Activated CD4-positive, alpha-beta T cell treated with anti-CD3 and anti-CD28 coated beads, Interleukin-2, amount 10 ng/mL, durations not matched to agents 24 days and 14 days (primary cell): ENCODE data around the gene ANKRD1. TPM values are rescaled to one million over a fixed set of nuclear protein-coding genes. Genes with fewer than 3 reads are reported as not detected.

Experiments used
- DNase-seq: peaks from one replicate; pipeline ENCODE4 v3.0.0; 2022
- H3K27ac Mint-ChIP-seq: one replicate; pipeline ENCODE4 v1.8.0; 2022; ENCODE audit warnings: mild to moderate bottlenecking, mixed read lengths
- H3K27me3 Mint-ChIP-seq: one replicate; pipeline ENCODE4 v1.8.0; 2022; ENCODE audit warnings: mixed read lengths
- H3K36me3 Mint-ChIP-seq: one replicate; pipeline ENCODE4 v1.8.0; 2022; ENCODE audit warnings: low read depth, mild to moderate bottlenecking, mixed read lengths
- H3K4me1 Mint-ChIP-seq: one replicate; pipeline ENCODE4 v1.8.0; 2021; ENCODE audit warnings: mixed read lengths
- H3K4me3 Mint-ChIP-seq: one replicate; pipeline ENCODE4 v1.8.0; 2022; ENCODE audit warnings: mild to moderate bottlenecking, moderate library complexity, mixed read lengths
- H3K9me3 Mint-ChIP-seq: one replicate; pipeline ENCODE4 v1.8.0; 2021; ENCODE audit warnings: mixed read lengths
- intact Hi-C: fragments of 100-400 bp; cut with micrococcal nuclease; formaldehyde crosslinking; loops from one replicate; pipeline ENCODE4 v1.15.1; 2023
- total RNA-seq: library from RNA; stranded (reverse); gene quantifications from 2 replicates; pipeline ENCODE4 v1.2.3, GENCODE V29; 2022

The ANKRD1 gene
- total RNA-seq, 1 donor from 2014 or later: not detected

DNA sequence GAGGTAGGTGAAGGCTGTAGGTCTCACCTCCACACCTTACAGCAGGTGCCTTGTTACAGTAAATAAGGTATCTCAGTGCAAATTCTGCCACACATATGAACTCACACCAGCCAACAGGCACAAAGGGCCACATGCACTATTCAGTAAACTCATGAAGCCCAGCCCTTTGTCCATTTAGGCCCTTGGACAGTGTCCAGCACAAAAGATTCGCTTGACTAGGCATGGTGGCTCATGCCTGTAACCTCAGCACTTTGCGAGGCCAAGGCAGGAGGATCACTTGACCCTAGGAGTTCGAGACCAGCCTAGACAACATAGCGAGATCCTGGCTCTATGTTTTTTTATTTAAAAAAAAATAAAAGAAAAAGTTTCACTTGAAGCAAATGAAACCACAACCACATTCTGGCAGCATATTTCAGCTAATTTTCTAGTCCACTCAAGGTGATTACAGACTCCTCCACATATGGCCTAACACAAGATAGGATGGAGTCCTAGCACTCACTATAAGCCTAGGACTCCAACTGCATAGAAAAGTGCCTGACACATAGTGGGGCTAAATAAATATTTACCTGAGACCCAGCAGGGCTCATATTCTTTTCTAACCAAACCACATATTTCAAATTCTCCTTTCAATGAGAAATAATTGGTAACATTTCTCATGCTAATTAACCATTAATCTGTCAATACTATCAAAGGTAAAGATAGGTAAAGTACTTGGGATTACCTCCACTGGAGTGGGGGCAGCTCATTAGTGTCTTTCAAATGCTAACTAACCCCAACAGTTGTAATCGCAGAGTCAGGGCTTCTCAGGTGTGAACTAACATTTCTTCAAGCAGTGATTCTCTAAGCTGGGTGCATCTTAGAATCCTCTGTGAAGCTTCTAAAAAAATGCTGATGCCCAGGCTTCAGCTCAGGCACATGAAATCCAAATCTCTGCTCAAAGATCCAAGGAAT lies 4.5 kb upstream of the ANKRD1 start:
- no peaks in the 10 kb centered on the region for H3K4me1 Mint-ChIP-seq
- no peak overlapping the region for H3K4me3 Mint-ChIP-seq
- peaks cover 48% of the 10 kb centered on the region for H3K27me3 Mint-ChIP-seq
- intact Hi-C loops: no loop called here
- no peaks in the 10 kb centered on the region for H3K9me3 Mint-ChIP-seq
- H3K36me3 Mint-ChIP-seq: no peaks in the 10 kb centered on the region
- DNase-seq: no peak
- H3K27ac Mint-ChIP-seq: no peak overlapping the region

DNA sequence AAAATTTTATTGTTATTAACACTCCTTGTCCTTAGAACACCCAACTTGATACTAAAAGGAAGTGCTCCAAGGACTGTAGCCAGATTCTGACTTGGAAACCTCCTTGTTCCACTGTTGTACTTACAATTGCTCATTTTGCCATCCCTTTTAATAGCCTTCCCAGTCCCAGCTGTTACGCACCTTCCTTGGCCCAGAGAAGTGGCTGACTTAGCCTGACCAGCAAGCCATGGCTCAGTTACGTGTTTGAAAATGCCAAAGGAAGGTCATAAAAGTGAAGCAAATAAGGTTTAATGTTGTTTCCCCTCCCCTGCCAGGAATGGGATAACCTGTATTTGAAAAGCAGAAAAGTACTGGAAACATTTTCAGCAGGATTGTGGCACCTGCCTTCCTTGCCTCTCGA lies 3.7 kb upstream of the ANKRD1 start:
- H3K27ac Mint-ChIP-seq: no peak overlapping the region
- DNase-seq: no peak
- no peak overlapping the region for H3K4me3 Mint-ChIP-seq
- H3K36me3 Mint-ChIP-seq: no peaks in the 10 kb centered on the region
- H3K4me1 Mint-ChIP-seq: no peaks in the 10 kb centered on the region
- H3K9me3 Mint-ChIP-seq: no peaks in the 10 kb centered on the region
- H3K27me3 Mint-ChIP-seq: peaks cover 51% of the 10 kb centered on the region
- intact Hi-C loops: no loop called here

DNA sequence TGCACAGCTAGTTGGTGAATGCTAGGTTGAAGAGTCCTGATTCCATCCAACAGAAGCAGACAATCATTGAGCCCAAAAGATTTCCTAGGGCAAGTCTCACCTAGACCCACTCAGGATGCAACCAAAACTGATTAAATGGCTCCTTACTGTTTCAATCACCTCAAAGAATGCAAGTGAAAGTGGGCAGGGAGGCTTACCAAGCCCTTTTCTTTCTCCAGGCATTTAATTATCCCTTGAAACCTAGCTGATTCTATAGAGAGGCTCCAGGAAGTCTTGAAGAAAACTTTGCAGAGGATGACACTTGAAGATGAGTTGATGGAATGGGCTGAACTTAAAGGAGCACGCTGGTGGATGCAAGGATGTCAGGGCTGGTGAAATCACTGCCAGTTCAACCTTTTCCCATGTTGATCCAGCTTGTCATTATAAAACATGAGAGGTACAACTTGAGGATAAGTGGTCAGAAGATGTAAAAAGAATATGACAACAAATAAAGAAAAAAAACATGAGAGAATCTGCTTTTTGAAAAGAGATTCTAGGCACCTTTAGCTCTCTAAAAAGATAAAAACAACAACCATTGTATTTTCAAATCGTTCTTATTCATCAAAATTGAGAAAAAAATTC lies 2.3 kb upstream of the ANKRD1 start:
- no peak overlapping the region for H3K27ac Mint-ChIP-seq
- H3K4me3 Mint-ChIP-seq: no peak overlapping the region
- intact Hi-C loops: no loop called here
- DNase-seq: no peak
- H3K27me3 Mint-ChIP-seq: peaks cover 51% of the 10 kb centered on the region
- H3K9me3 Mint-ChIP-seq: no peaks in the 10 kb centered on the region
- H3K36me3 Mint-ChIP-seq: no peaks in the 10 kb centered on the region
- H3K4me1 Mint-ChIP-seq: no peaks in the 10 kb centered on the region

DNA sequence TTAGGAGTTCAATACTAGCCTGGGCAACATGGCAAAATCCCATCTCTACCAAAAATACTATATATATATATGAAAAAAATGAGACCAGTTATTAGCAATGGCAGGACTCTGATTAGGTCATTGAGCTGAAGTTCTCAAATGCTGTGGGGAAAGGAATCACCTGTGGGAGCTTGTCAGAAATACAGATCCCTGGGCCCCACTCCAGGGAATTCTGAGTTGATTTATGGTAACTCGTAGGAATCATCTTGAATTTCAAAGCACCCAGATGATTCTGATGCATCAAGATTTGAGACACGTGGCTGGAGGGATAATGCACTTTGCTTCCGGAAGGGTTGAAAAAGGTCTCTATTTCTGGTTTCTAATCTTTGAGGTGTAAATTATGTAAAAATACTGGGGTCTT lies 1.0 kb upstream of the ANKRD1 start:
- no peak for DNase-seq
- H3K36me3 Mint-ChIP-seq: no peaks in the 10 kb centered on the region
- H3K4me1 Mint-ChIP-seq: no peaks in the 10 kb centered on the region
- no peak overlapping the region for H3K27ac Mint-ChIP-seq
- peaks cover 48% of the 10 kb centered on the region for H3K27me3 Mint-ChIP-seq
- no peak overlapping the region for H3K4me3 Mint-ChIP-seq
- intact Hi-C loops: no loop called here
- no peaks in the 10 kb centered on the region for H3K9me3 Mint-ChIP-seq

DNA sequence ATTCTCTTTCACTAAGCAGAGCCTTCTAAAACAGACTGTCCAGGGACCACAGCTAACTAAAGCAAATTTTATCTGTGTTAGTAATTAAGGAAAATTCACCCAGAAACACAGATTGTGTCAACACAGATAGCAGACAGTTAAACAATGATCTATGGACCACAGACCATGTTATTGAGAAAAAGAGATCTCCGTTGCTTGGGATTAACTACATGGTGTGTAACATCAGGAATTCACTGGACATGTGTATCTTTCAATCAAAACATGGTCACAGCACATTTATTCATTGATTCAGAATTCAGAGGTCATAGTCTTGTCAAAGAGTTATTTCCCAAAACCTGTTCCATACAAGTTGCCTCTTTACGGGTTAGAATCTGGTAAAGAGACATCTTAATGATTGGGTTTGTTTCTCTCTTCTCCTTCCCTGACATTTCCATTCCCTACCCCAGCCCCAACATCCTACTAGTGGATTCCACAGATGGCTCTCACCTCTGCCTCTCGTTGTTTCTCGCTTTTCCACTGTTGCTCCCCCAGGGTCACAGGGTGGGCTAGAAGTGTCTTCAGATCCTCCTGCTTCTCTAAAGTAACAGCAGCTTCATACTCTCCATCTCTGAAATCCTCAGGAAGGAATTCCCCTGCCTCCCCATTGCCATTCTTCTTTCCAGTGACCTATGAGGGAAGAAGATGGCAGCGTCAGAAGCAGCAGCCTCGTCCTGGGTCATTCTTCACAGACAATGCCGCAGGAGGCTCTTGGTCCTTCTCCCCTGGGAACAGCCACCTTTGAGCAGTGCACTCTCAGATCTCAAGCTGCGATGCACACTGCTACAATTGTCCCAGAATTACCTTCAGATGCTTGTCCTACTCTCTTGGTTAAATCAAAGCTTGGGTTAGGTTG lies 958 bp downstream of the ANKRD1 start:
- DNase-seq: no peak
- Mint-ChIP-seq H3K4me1 (no peaks in the 10 kb centered on the region), H3K9me3 (no peaks in the 10 kb centered on the region), H3K36me3 (no peaks in the 10 kb centered on the region), H3K27ac (no peak overlapping the region), H3K27me3 (peaks cover 48% of the 10 kb centered on the region), H3K4me3 (no peak overlapping the region)
- intact Hi-C loops: loop anchor here (10.0 kb wide), 2 partner anchors 55 to 235 kb away; no protein-coding TSS in a partner anchor

DNA sequence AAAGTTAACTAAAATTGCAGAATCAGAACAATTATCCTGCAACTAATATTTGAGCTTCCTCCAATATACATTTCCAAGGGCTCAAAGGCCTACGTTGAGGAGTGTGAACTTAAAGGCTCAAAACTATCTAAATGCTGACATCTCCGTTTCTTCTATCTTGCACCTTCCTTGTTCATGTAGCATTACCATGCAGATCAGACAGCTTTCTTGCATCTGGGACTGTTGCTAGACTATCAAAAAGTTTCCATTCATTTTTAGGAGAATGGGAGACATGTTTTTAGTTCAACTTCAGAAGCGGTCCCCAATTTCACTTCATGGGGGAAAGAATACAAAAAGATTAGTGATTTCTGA lies 2.9 kb downstream of the ANKRD1 start:
- intact Hi-C loops: loop anchor here (10.0 kb wide), 2 partner anchors 57 to 237 kb away; no protein-coding TSS in a partner anchor
- H3K36me3 Mint-ChIP-seq: no peaks in the 10 kb centered on the region
- no peaks in the 10 kb centered on the region for H3K4me1 Mint-ChIP-seq
- no peak overlapping the region for H3K4me3 Mint-ChIP-seq
- H3K27me3 Mint-ChIP-seq: peaks cover 37% of the 10 kb centered on the region
- no peak overlapping the region for H3K27ac Mint-ChIP-seq
- no peaks in the 10 kb centered on the region for H3K9me3 Mint-ChIP-seq
- DNase-seq: no peak

DNA sequence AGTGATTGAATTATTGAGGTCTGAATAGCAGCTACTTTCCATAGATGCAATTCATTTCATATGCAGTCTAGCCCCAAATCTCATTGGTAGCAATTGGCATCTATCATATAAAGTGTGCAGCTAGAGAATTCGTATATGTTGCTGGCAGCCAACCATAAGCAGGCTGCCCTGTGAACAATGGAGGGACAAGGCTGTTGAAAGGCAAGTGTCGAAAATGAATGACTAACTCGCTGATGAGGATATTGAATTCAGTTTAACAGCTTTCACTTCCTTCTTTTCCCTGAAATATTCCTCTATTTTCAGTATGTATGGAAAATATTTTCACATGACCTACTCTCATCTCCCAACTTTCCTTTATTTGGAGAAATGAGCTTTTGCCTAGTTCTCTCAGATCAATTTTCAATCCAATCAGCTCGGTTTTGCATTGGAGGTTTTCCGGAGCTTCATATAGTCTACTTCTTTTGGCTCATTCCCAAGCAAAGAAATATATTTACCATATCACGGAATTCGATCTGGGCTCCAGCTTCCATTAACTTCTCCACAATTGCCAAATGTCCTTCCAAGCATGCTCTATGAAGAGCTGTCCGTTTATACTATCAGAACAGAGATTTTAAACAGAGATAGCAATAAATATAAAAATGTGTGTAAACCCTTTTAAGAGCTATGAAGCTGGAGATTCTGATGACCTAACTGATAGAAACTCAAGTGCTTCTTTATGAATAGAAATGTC lies 3.5 kb downstream of the ANKRD1 start:
- Mint-ChIP-seq H3K36me3 (no peaks in the 10 kb centered on the region), H3K27ac (no peak overlapping the region), H3K4me1 (no peaks in the 10 kb centered on the region), H3K27me3 (peaks cover 36% of the 10 kb centered on the region), H3K4me3 (no peak overlapping the region), H3K9me3 (no peaks in the 10 kb centered on the region)
- intact Hi-C loops: loop anchor here (10.0 kb wide), 2 partner anchors 57 to 237 kb away; no protein-coding TSS in a partner anchor
- DNase-seq: no peak

DNA sequence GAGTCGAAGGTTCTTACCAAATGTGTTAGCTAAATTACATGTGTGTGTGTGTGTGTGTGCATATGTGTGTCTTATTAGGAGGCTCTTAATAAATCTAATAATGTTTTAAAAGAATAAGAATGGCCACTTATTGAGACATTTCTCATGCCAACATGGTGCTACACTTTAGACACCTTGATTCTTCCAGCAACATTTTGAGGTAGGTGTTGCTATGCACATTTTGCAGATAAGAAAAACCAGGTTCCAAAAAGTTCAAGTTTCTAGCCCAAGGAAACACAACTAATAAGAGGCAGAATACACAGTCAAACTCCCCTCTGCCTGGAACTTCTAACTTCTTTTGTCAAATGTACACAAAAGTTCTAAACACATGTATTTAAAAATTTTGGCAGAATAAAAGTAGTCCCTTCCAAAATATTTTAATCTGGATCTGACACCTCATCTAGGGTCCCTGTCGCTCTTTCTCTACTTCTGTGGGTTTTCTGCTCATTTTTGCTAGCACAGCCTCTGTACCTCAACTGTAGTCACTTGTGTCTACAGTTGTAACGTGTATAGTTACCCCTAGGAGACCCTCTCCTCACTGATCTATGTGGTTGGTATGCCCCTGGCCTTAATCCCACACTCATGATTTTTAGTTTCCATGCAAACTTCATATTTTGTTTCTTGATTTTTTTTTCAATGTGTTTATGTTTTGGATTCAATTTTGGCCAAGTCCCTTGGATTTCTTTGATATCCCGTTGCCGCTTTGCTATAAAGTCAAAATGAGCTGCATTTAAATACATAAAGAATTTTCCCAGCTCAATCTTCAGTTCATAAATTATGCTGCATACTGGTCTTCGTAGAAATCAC lies 4.3 kb downstream of the ANKRD1 start:
- no peaks in the 10 kb centered on the region for H3K36me3 Mint-ChIP-seq
- DNase-seq: no peak
- peaks cover 31% of the 10 kb centered on the region for H3K27me3 Mint-ChIP-seq
- no peak overlapping the region for H3K27ac Mint-ChIP-seq
- intact Hi-C loops: loop anchor here (10.0 kb wide), 2 partner anchors 58 to 238 kb away; no protein-coding TSS in a partner anchor
- H3K4me3 Mint-ChIP-seq: no peak overlapping the region
- H3K9me3 Mint-ChIP-seq: no peaks in the 10 kb centered on the region
- peaks cover 2% of the 10 kb centered on the region for H3K4me1 Mint-ChIP-seq

DNA sequence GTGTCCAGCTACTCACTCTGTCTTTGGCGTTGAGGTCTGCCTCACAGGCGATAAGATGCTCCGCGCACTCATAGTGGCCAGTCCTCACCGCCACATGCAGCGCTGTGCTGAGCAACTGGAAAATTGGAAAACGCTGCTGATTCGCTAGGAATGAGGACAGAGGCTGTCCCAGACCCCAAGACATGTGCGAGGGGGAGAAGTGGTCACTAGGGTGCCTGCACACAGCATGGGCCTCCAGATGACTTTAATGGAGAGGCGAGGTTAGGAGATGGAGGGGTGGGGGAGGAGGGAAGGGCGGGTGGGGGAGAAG lies 5.2 kb downstream of the ANKRD1 start:
- peaks cover 31% of the 10 kb centered on the region for H3K27me3 Mint-ChIP-seq
- H3K27ac Mint-ChIP-seq: no peak overlapping the region
- H3K4me1 Mint-ChIP-seq: peaks cover 2% of the 10 kb centered on the region
- no peak for DNase-seq
- no peak overlapping the region for H3K4me3 Mint-ChIP-seq
- intact Hi-C loops: loop anchor here (10.0 kb wide), 2 partner anchors 59 to 239 kb away; no protein-coding TSS in a partner anchor
- no peaks in the 10 kb centered on the region for H3K9me3 Mint-ChIP-seq
- H3K36me3 Mint-ChIP-seq: no peaks in the 10 kb centered on the region

DNA sequence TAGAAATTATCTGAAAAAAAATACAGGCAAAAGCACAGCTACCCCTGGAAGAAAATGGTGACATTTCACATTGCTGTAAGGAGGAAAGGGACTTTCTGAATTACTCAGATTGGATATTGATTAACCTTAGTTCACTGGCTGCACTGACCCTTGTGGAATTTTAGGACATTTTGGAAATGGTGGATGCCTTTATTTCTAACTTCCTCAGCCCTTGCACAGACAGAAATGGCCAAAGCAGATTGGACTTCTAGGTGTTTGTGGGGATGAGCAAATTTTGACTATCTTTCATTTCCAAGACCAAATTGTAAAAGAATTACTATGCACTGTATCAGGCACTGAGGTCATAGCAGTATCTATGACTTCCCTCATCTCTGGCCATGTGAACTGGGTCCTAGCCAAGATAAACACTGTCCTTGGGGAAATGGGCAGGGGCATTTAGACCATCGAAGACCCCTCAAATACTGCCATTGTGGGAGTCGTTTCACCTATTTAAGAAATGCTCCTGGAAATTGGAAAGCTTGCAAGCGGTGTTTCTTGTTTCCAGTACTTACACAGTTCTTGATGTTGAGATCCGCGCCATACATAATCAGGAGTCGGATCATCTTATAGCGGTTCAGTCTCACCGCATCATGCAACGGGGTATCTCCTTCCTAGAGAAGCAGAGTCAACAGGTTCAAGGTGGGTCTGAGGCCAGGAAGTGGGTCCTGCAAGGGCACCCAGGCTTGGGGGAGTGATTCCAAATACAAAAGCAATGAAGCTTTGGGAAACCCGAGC lies 5.7 kb downstream of the ANKRD1 start:
- intact Hi-C loops: loop anchor here (5.0 to 10.0 kb wide), 3 partner anchors 60 to 240 kb away; no protein-coding TSS in a partner anchor
- DNase-seq: no peak
- no peak overlapping the region for H3K27ac Mint-ChIP-seq
- H3K36me3 Mint-ChIP-seq: no peaks in the 10 kb centered on the region
- no peak overlapping the region for H3K4me3 Mint-ChIP-seq
- H3K27me3 Mint-ChIP-seq: peaks cover 26% of the 10 kb centered on the region
- H3K9me3 Mint-ChIP-seq: no peaks in the 10 kb centered on the region
- peaks cover 2% of the 10 kb centered on the region for H3K4me1 Mint-ChIP-seq

DNA sequence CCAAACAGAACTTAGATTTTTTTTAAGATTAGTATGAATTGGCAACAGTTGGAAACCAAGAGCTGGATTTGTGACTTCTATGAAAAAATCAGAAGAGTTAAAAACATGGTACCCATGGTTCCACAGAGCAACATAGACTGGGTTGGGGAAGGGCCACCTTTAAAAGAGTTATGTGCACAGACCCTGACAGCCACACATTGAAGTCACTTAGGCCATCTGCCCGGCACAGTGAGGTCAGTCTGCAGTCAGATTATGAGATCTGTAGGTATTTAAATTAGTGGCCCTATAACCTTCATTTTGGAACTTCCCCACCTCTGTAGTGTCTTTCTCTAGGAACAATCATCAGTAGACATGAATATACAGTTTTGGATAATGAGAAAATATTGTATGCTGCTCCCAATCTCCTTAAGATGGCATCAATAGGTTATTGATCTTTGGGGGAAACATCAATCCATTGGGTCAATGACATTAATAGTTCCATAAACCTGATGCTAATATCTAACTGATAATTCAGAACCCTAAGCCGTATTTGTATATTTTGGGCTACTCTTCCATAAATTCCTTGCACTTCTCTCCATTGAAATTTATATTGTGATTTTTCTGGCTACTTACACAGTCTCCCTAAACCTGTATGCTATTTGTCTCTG lies 7.0 kb downstream of the ANKRD1 start:
- H3K27ac Mint-ChIP-seq: no peak overlapping the region
- H3K4me3 Mint-ChIP-seq: no peak overlapping the region
- no peaks in the 10 kb centered on the region for H3K9me3 Mint-ChIP-seq
- H3K36me3 Mint-ChIP-seq: no peaks in the 10 kb centered on the region
- peaks cover 16% of the 10 kb centered on the region for H3K27me3 Mint-ChIP-seq
- peaks cover 2% of the 10 kb centered on the region for H3K4me1 Mint-ChIP-seq
- no peak for DNase-seq
- intact Hi-C loops: loop anchor here (5.0 to 10.0 kb wide), 3 partner anchors 61 to 241 kb away; no protein-coding TSS in a partner anchor
